PC-3 (cell line): ENCODE results near the gene EFCAB11. TPM values are rescaled to one million over a fixed set of nuclear protein-coding genes. Genes with fewer than 3 reads are reported as not detected.

Source experiments
- ATAC-seq: fragments of 200-7000 bp; cut with Tn5 transposase; 2 replicates; pipeline ENCODE4 v1.9.1; 2020; ENCODE audit warnings: mild to moderate bottlenecking, moderate library complexity
- BruUV-seq: library from RNA; stranded (reverse); fragments of 400-500 nt; replicated peaks from 2 replicates; lab custom pipeline; 2021; lab: Mats Ljungman, UMichigan
- CTCF ChIA-PET: fragments of 300-600 bp; sonication (Branson Sonifier 250); formaldehyde crosslinking; loops from one replicate; lab custom pipeline; 2022; ENCODE audit warnings: antibody characterized with exemption; lab: Charles Lee
- POLR2A ChIA-PET: fragments of 300-600 bp; sonication (Branson Sonifier 250); formaldehyde crosslinking; loops from one replicate; lab custom pipeline; 2022; ENCODE audit warnings: antibody characterized with exemption; ENCODE audit not compliant: unreplicated experiment; lab: Charles Lee
- DNase-seq: peaks from one replicate; pipeline ENCODE4 v3.0.0-alpha.2; 2015
- H2AFZ ChIP-seq: fragments of 300-600 bp; sonication (generic); 2 replicates; pipeline ENCODE4 v1.6.0; 2016; ENCODE audit warnings: antibody characterized with exemption, low read length
- H3F3A ChIP-seq: fragments of 300-600 bp; sonication (generic); one replicate; pipeline ENCODE4 v1.6.0; 2017; ENCODE audit warnings: antibody characterized with exemption, low read length, control low read depth, mild to moderate bottlenecking; ENCODE audit not compliant: unreplicated experiment
- H3K27ac ChIP-seq: fragments of 300-600 bp; sonication (generic); 2 replicates; pipeline ENCODE4 v1.5.1; 2016; ENCODE audit warnings: mild to moderate bottlenecking, low read length
- H3K27me3 ChIP-seq: fragments of 300-600 bp; sonication (generic); 2 replicates; pipeline ENCODE4 v1.6.1; 2016; ENCODE audit warnings: low read length, mixed read lengths
- H3K36me3 ChIP-seq: fragments of 300-600 bp; sonication (generic); 2 replicates; pipeline ENCODE4 v1.6.1; 2016; ENCODE audit warnings: low read depth, mixed run types, low read length, mixed read lengths
- H3K4me1 ChIP-seq: fragments of 300-600 bp; sonication (generic); 2 replicates; pipeline ENCODE4 v1.5.1; 2016; ENCODE audit warnings: low read length; ENCODE audit not compliant: insufficient read depth
- H3K4me2 ChIP-seq: fragments of 300-600 bp; sonication (generic); 2 replicates; pipeline ENCODE4 v1.6.0; 2016; ENCODE audit warnings: low read length
- H3K4me3 ChIP-seq: fragments of 300-600 bp; sonication (generic); 2 replicates; pipeline ENCODE4 v1.5.1; 2016; ENCODE audit warnings: mild to moderate bottlenecking, low read length, mixed read lengths
- H3K79me2 ChIP-seq: fragments of 300-600 bp; sonication (generic); 2 replicates; pipeline ENCODE4 v1.6.1; 2017; ENCODE audit warnings: low read length, mixed read lengths
- H3K9ac ChIP-seq: fragments of 300-600 bp; sonication (generic); 2 replicates; pipeline ENCODE4 v1.6.0; 2016; ENCODE audit warnings: mild to moderate bottlenecking, low read length
- H3K9me2 ChIP-seq: fragments of 300-600 bp; sonication (generic); replicated peaks from 2 replicates; pipeline ENCODE4 v1.6.1; 2016; ENCODE audit warnings: mixed run types, low read length, mixed read lengths
- H3K9me3 ChIP-seq: fragments of 300-600 bp; sonication (generic); 2 replicates; pipeline ENCODE4 v1.6.1; 2016; ENCODE audit warnings: low read length, mixed read lengths
- H4K20me1 ChIP-seq: fragments of 300-600 bp; sonication (generic); 2 replicates; pipeline ENCODE4 v1.6.1; 2016; ENCODE audit warnings: low read length, mixed read lengths
- CTCF ChIP-seq: fragments of 300-600 bp; sonication (generic); conservative IDR thresholded peaks from 2 replicates; pipeline ENCODE4 v1.5.1; 2017; ENCODE audit warnings: antibody characterized with exemption, low read depth, mild to moderate bottlenecking, low read length
- EZH2 ChIP-seq: fragments of 300-600 bp; sonication (generic); IDR thresholded peaks from one replicate; pipeline ENCODE4 v1.6.1; 2017; ENCODE audit warnings: antibody characterized with exemption, mild to moderate bottlenecking, low read length; ENCODE audit not compliant: unreplicated experiment
- EZH2phosphoT487 ChIP-seq: fragments of 300-600 bp; sonication (generic); IDR thresholded peaks from 2 replicates; pipeline ENCODE4 v1.6.1; 2018; ENCODE audit warnings: mild to moderate bottlenecking, antibody characterized with exemption, low read length, borderline replicate concordance
- intact Hi-C: fragments of 100-400 bp; cut with micrococcal nuclease; formaldehyde crosslinking; loops from 2 replicates; pipeline ENCODE4 v1.9.0; 2023
- total RNA-seq: library from RNA; depleted of rRNA; stranded (reverse); fragments of >200 nt; gene quantifications from 2 replicates; pipeline ENCODE4 v1.2.3, GENCODE V29; 2014

EFCAB11 gene
- total RNA-seq, 1 experiment from 2014 or later: 7.0 TPM

GRCh38 chr14:89922031-89922907, 32.3 kb downstream of the EFCAB11 start:
- no peaks in the 10 kb centered on the region for H4K20me1 ChIP-seq
- peaks cover 32% of the 10 kb centered on the region for H3K4me1 ChIP-seq
- ChIA-PET POLR2A (interaction anchor here (0.5 kb wide), 1 partner anchor 19 kb away, joined by 3 read pairs; no protein-coding TSS in a partner anchor), CTCF (no interaction called here)
- ATAC-seq (peak; percentile 80), DNase-seq (peak; percentile 79)
- no peaks in the 10 kb centered on the region for H3K36me3 ChIP-seq
- BruUV-seq: no TSS peak
- H3K4me3 ChIP-seq: no peak overlapping the region
- TF ChIP-seq EZH2 (no peak), CTCF (no peak), EZH2phosphoT487 (no peak)
- H3K4me2 ChIP-seq: peak overlapping the region; percentile 27
- no peak overlapping the region for H3K9ac ChIP-seq
- H2AFZ ChIP-seq: peak overlapping the region; percentile 22; the same call in 1 of the 2 replicates
- no peaks in the 10 kb centered on the region for H3K9me3 ChIP-seq
- H3K27ac ChIP-seq: peak overlapping the region; percentile 62
- H3K9me2 ChIP-seq: no peaks in the 10 kb centered on the region
- no peaks in the 10 kb centered on the region for H3K27me3 ChIP-seq
- H3F3A ChIP-seq: no peaks in the 10 kb centered on the region
- no peaks in the 10 kb centered on the region for H3K79me2 ChIP-seq
- intact Hi-C loops: no loop called here

GRCh38 chr14:89921346-89921745, 33.2 kb downstream of the EFCAB11 start:
- TF ChIP-seq EZH2phosphoT487: no peak
- DNase-seq: peak; percentile 31
- peaks cover 33% of the 10 kb centered on the region for H3K4me1 ChIP-seq
- H3K36me3 ChIP-seq: no peaks in the 10 kb centered on the region
- no peaks in the 10 kb centered on the region for H3K27me3 ChIP-seq
- no peaks in the 10 kb centered on the region for H3F3A ChIP-seq
- H3K9me2 ChIP-seq: no peaks in the 10 kb centered on the region
- H3K9ac ChIP-seq: no peak overlapping the region
- no peaks in the 10 kb centered on the region for H3K9me3 ChIP-seq
- H2AFZ ChIP-seq: no peak overlapping the region
- ATAC-seq: peak; percentile 28; the same call in 1 of the 2 replicates
- peak overlapping the region; percentile 62 for H3K27ac ChIP-seq
- no TSS peak for BruUV-seq
- ChIA-PET CTCF (no interaction called here), POLR2A (no interaction called here)
- H4K20me1 ChIP-seq: no peaks in the 10 kb centered on the region
- H3K4me3 ChIP-seq: no peak overlapping the region
- H3K79me2 ChIP-seq: no peaks in the 10 kb centered on the region
- H3K4me2 ChIP-seq: no peak overlapping the region
- intact Hi-C loops: no loop called here

GRCh38 chr14:89920056-89920455, 34.5 kb downstream of the EFCAB11 start:
- no peak for ATAC-seq
- Histone ChIP-seq H3K9ac (no peak overlapping the region), H3F3A (no peaks in the 10 kb centered on the region), H3K9me2 (no peaks in the 10 kb centered on the region), H3K27me3 (no peaks in the 10 kb centered on the region), H4K20me1 (no peaks in the 10 kb centered on the region), H3K4me2 (no peak overlapping the region), H3K36me3 (no peaks in the 10 kb centered on the region), H2AFZ (no peak overlapping the region), H3K27ac (no peak overlapping the region), H3K4me1 (peaks cover 44% of the 10 kb centered on the region), H3K79me2 (no peaks in the 10 kb centered on the region), H3K4me3 (no peak overlapping the region), H3K9me3 (no peaks in the 10 kb centered on the region)
- ChIA-PET CTCF (no interaction called here), POLR2A (no interaction called here)
- no peak for TF ChIP-seq EZH2
- no peak for TF ChIP-seq CTCF
- no peak for TF ChIP-seq EZH2phosphoT487
- DNase-seq: no peak
- no TSS peak for BruUV-seq
- intact Hi-C loops: no loop called here
